GM19438 (cell line): ENCODE data around the gene ABCB4.
"Not testable (repeated sequence)": the region's sequence is repeated elsewhere in the genome, so short reads cannot be mapped to it uniquely, and the experiment has no call there.

Experiments
- ATAC-seq: cut with Tn5 transposase; IDR thresholded peaks from one replicate; pipeline ENCODE4 v1.9.1; 2021; ENCODE audit warnings: low read depth; ENCODE audit not compliant: unreplicated experiment

The ABCB4 gene

DNA sequence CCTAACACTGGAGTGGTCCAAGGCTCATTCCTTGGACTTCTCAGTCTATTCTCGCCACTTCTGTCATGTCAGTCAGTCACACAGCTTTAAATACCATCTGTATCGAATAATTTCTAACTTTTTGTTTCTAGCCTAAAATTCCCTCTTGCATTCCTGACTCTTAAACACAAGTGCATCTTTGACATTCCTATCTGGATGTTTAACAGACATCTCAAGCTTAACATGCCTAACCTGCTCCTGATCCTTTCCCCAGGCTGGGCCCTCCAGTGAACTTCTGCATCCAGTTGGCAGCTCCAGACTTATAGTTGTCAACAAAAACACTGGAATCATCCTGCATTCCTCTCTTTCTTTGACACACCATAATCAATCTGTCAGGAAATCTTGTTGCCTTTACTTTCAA lies 4.5 kb upstream of the ABCB4 start:
- ATAC-seq = no peak

DNA sequence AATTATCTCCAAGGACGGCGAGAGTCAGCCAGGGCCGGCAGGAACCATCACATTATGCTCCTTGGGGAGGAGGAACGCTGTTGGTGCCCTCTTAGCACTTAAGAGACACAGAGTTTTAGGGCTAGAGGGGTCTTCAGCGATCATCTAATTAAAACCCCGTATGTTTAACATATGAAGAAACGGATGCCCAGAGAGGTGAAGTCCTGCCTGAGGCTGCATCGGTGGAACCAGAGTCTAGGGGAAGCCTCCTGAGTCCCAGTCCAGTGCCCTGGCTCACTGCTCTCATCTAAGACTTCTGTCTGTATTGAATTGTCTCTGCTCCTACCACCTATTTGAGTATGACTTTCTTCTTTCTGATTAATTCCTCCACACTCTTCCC lies 688 bp upstream of the ABCB4 start:
- no peak for ATAC-seq

DNA sequence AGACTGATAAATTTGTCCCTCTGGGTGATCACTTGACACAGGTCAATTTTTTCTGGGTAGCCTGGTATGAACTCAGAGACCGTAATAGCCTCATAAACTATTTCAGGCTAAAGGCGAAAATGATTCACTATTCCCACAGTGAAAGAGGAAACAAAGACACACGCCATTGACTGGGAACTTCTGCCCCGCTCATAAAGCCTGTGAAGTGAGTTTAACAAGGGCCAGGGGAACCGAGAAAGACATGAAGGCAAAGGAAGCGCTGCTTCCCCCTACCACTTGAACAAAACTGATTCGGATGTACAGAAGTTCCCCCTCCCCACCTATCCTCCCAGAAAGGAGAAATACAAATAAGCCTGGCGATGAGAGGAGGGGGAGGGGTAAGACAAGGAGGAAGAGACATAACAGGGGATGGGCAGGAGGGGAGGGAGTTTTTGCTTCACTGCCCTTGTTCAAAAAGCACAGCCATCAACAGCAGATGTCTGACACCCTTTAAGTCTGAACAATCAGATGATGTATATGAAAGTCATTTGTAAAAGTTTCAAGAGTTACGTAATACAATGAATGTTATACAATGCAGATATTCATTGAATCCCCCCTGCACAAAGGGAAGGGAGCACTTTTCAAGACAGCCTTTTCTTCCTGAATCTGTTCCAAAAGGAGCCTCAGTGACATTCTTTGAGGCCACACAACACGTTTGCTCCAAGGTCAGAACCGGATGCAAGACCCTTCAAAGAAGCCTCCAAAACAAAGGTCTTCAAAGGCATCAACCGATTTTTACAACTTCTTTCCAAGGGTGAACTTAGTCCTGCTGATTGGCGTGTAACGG lies 734 bp downstream of the ABCB4 start:
- peak; percentile 59 for ATAC-seq

- ATAC-seq = no peak
Observed at GRCh38 chr7:87473986-87474385, 1.5 kb downstream of the ABCB4 start.

DNA sequence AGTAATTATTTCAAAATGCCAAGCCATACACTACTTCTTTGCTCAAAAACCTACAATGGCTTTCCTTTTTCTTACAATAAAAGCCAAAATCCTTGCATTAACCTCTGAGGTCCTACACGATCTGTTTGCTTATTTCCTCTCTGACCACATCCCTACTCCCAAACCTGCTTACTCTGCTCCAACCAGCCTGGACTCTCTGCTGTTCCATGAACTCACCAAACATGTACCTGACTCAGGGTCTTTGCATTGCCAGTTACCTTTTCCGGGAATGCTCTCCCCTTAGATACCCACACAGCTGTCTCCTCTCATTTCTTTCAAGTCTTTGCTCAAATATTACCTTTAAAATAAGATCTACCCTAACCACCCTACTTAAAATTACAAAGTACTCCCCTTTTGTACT lies 2.3 kb downstream of the ABCB4 start:
- no peak for ATAC-seq

- no peak for ATAC-seq
Observed at GRCh38 chr7:87471473-87471872, 4.0 kb downstream of the ABCB4 start.

DNA sequence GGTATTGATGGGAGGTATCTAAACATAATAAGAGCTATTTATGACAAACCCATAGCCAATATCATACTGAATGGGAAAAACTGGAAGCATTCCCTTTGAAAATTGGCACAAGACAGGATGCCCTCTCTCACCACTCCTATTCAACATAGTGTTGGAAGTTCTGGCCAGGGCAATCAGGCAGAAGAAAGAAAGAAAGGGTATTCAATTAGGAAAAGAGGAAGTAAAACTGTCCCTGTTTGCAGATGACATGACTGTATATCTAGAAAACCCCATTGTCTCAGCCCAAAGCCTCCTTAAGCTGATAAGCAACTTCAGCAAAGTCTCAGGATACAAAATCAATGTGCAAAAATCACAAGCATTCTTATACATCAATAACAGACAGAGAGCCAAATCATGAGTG lies 6.3 kb downstream of the ABCB4 start:
- not testable (repeated sequence) for ATAC-seq

GRCh38 chr7:87465534-87465880 lies 10.0 kb downstream of the ABCB4 start:
- ATAC-seq = not testable (repeated sequence)

DNA sequence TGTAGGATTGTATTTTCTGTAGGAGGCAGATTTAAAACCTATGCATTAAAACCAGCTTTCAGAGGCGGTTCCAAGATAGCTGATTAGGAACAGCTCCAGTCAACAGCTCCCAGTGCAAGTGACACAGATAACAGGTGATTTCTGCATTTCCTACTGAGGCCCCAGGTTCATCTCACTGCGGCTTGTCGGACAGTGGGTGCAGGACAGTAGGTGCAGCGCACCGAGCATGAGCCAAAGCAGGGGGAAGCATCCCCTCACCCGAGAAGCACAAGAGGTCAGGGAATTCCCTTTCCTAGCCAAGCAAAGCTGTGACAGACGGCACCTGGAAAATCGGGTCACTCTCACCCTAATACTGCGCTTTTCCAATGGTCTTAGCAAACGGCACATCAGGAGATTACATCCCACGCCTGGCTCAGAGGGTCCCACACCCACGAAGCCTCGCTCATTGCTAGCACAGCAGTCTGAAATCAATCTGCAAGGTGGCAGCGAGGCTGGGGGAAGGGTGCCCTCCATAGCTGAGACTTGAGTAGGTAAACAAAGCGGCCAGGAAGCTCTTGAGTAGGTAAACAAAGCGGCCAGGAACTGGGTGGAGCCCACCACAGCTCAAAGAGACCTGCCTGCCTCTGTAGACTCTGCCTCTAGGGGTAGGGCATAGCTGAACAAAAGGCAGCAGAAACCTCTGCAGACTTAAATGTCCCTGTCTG lies 10.5 kb downstream of the ABCB4 start:
- ATAC-seq = not testable (repeated sequence)

DNA sequence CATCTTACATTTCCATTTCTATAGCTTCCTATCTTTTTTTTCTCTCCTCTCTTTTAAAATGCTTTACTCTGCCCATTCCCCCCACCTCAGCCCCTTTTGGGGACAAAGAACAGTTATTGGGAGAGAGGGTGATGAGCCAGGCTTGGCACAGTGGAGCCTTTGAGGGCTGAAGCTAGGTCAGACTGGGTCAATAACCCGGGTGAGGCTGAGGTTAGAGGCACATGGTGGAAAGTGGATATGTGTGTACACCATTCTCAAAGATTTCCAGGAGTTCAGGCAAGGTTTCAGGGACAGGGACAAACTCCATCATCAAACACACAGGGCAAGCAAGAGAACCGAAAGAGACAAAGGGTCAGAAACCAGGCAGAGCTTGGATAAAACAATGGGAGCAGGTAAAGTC lies 11.5 kb downstream of the ABCB4 start:
- ATAC-seq = no peak

- ATAC-seq = not testable (repeated sequence)
Observed at GRCh38 chr7:87460444-87460843, 15.0 kb downstream of the ABCB4 start.

- no peak for ATAC-seq
Observed at GRCh38 chr7:87459941-87460340, 15.5 kb downstream of the ABCB4 start.

- ATAC-seq = no peak
Observed at GRCh38 chr7:87458148-87458547, 17.3 kb downstream of the ABCB4 start.

GRCh38 chr7:87456247-87456646 lies 19.2 kb downstream of the ABCB4 start:
- ATAC-seq = no peak

DNA sequence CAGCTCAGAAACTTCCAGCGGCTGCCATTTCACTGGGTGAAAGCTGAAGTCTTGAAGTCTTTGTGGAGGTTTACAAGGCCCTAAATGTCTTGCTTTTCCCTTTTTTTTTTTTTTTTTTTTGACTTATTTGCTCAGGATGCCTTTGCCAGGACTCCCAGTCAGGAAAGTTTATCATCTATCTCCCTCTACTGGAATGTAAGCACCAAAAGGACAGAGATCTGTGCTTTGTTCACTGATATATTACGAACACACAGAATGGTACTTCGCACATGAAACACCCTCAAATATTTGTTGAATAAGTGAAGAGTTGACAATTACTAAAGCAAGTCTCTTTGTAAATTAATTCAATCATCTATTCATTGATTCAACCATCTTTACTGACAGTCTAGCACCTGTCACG lies 23.2 kb downstream of the ABCB4 start:
- ATAC-seq = no peak

DNA sequence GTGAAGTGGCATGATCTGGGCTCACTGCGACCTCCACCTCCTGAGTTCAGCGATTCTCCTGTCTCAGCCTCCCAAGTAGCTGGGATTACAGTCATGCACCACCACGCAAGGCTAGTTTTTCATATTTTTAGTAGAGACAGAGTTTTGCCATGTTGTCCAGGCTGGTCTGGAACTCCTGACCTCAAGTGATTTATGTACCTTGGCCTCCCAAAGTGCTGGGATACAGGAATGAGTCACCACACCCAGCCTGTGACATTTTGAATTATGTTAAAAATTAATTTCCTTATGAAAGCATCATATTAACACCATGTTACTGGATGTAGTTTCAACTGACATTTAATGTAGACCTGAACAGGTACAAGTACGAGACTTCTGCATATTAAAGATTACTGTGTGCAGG lies 24.3 kb downstream of the ABCB4 start:
- ATAC-seq = no peak

- ATAC-seq = no peak
Observed at GRCh38 chr7:87450706-87451105, 24.8 kb downstream of the ABCB4 start.

DNA sequence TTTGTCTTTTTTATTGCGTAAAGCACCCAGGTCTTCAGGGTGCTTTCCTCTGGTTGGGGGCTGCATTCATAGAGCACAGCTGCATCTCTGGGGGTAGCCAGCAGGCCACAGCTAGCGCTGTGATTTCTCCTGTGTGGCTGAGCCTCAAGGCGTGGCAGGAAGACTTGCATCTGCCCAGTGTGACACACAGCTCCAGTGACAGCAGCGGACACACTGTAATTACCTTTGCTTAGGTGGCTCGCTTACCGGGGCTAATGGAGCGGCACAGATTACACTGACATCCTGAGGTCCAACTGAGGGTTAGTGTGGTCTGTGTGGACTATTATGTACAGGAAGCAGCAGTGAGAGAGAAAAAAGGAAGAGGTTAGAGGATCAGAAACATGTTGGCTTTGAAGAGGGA lies 27.1 kb downstream of the ABCB4 start:
- ATAC-seq = no peak

DNA sequence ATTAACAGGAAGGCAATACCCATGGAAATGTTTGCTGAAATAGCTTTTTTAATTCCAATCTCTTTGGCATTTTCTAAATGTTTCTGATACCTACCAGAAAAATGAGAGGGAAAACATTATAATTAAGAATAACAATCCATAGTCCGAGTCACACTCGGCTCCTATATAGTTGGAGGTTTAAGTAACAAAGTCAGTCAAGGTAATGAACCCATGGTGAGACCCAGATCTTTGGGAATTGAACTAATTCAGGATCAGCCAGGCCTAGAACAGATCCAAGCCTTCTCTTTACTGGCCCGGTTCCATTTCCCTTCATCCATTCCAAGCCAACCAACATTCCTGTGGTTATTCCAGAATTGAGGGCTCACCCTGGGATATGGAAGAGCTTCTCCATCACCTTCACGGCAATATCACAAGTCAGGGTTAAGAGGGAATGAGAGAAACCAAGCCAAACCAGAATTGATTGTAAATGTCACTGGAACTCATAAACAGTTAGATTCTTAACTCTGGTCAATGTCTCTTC lies 28.3 kb downstream of the ABCB4 start:
- ATAC-seq = no peak

DNA sequence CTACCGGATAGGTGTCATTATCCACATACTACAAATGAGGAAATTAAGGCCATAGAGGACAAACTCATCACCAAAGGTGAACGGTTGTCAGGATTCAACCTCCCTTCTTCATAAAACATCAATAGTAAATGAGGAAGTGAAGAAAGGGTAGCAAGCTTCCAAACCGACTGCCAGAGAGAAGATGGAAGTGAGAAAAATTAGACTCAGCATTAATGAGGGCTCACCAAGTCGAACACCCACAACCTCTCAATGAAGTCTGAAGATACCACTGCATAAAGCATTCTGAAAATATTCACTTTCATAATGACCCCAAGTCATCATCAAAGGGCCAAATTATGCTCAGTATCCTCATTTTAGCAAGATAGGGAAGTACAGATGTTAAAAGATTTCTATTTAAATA lies 29.6 kb downstream of the ABCB4 start:
- ATAC-seq = no peak

GRCh38 chr7:87435546-87435945 lies 39.9 kb downstream of the ABCB4 start:
- no peak for ATAC-seq

DNA sequence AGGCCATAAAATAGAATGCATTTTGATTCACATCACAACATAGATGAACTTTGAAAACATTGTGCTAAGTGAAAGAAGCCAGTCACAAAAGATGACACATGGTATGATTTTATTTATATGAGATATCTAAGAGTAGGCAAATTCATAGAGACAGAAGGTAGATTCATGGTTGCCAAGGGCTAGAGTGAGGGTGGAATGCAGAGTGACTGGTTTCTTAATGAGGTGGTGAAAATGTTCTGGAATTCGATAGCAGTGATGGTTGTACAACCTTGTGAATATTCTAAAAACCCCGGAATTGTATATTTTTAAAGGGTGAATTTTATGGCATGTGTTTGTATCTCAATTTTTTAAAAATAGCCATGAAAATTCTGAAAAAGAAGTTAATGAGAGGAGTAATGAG lies 42.9 kb downstream of the ABCB4 start:
- ATAC-seq = no peak
